ENCODE results near the gene TAF1C. TPM values are rescaled to one million over a fixed set of nuclear protein-coding genes. Genes with fewer than 3 reads are reported as not detected.

TAF1C gene
- total and polyA plus RNA-seq, 10 of the 15 experiments (the other 5 are each of a cell fraction or from before 2014, with no cell fraction given): 0.98 to 40.1 (median 15.4) TPM

GRCh38 chr16:84194470-84195200 is 7.8 kb upstream of the TAF1C start:
- Histone ChIP-seq H3K4me2 (ENCODE audit: control insufficient read depth, insufficient read depth) (peak overlapping the region; percentile 28; the same call in 1 of the 2 replicates), H4K20me1 (ENCODE audit: control insufficient read depth, insufficient read depth) (no peaks in the 10 kb centered on the region), H3K9ac (ENCODE audit: control insufficient read depth, insufficient read depth, low read length) (no peak overlapping the region), H3K27ac (ENCODE audit: control insufficient read depth, insufficient read depth) (no peak overlapping the region), H2AFZ (ENCODE audit: control insufficient read depth, low read depth, low read length) (peak overlapping the region; percentile 28; the same call in 1 of the 2 replicates), H3K79me2 (ENCODE audit: control insufficient read depth, insufficient read depth, low read length) (no peaks in the 10 kb centered on the region), H3K36me3 (ENCODE audit: control insufficient read depth in 2 of 2, insufficient read depth in 2 of 2, low read length in 1 of 2) (no peaks in the 10 kb centered on the region), H3K4me1 (ENCODE audit: control insufficient read depth, insufficient read depth, low read length) (no peaks in the 10 kb centered on the region), H3K4me3 (no peak overlapping the region), H3K9me3 (replicated peaks; ENCODE audit: control insufficient read depth, insufficient read depth, low read length) (no peaks in the 10 kb centered on the region), H3K27me3 (replicated peaks in 1 of 2; ENCODE audit: control insufficient read depth in 2 of 2, insufficient read depth in 2 of 2, low read length in 1 of 2) (no peaks in the 10 kb centered on the region)
- in situ Hi-C loops (cut with MboI): no loop called here
- 49% methylated on average over 34 of the region's 34 CpGs for WGBS (ENCODE audit: insufficient coverage, insufficient replicate concordance, low lambda C conversion rate, missing lambda C conversion rate)
- FAIRE-seq: no peak
- ChIA-PET POLR2A (no interaction called here), SMC1A (ENCODE audit: uncharacterized antibody, unreplicated experiment) (no interaction called here), CTCF (interaction anchor here (1.6 kb wide), 1 partner anchor 8 kb away, joined by 5 read pairs; the partner anchor contains the start of gene TAF1C), RAD21 (ENCODE audit: unreplicated experiment) (no interaction called here)
- ATAC-seq: peak; percentile 47
- TF ChIP-seq, protein P1, sequence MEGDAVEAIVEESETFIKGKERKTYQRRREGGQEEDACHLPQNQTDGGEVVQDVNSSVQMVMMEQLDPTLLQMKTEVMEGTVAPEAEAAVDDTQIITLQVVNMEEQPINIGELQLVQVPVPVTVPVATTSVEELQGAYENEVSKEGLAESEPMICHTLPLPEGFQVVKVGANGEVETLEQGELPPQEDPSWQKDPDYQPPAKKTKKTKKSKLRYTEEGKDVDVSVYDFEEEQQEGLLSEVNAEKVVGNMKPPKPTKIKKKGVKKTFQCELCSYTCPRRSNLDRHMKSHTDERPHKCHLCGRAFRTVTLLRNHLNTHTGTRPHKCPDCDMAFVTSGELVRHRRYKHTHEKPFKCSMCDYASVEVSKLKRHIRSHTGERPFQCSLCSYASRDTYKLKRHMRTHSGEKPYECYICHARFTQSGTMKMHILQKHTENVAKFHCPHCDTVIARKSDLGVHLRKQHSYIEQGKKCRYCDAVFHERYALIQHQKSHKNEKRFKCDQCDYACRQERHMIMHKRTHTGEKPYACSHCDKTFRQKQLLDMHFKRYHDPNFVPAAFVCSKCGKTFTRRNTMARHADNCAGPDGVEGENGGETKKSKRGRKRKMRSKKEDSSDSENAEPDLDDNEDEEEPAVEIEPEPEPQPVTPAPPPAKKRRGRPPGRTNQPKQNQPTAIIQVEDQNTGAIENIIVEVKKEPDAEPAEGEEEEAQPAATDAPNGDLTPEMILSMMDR (IDR thresholded peaks at IDR 0.05 in 2 of 3, conservative IDR thresholded peaks at IDR 0.05 in 1 of 3; ENCODE audit: control insufficient read depth in 2 of 3, extremely low read depth in 1 of 3, insufficient read depth in 1 of 3, low read depth in 3 of 3, low read length in 3 of 3): 0 out of 6 replicates have a peak, but pooled peaks of 1 of the 3 experiments have one; percentile 5
- TF ChIP-seq TBL1XR1 (IDR thresholded peaks at IDR 0.05; ENCODE audit: low read depth, low read length) (no peak), ATF3 (IDR thresholded peaks at IDR 0.05; ENCODE audit: borderline replicate concordance, extremely low read depth, low read depth, low read length) (no peak), TCF3 (IDR thresholded peaks at IDR 0.05; ENCODE audit: borderline replicate concordance, insufficient read depth, low read depth, low read length) (no peak), IRF5 (IDR thresholded peaks at IDR 0.05; ENCODE audit: borderline replicate concordance) (no peak), BHLHE40 (IDR thresholded peaks at IDR 0.05; ENCODE audit: borderline replicate concordance in 1 of 2, low read depth in 2 of 2, low read length in 1 of 2) (no peak), HDGF (IDR thresholded peaks at IDR 0.05) (no peak), NBN (IDR thresholded peaks at IDR 0.05) (no peak)
- TF ChIP-seq, protein P2, sequence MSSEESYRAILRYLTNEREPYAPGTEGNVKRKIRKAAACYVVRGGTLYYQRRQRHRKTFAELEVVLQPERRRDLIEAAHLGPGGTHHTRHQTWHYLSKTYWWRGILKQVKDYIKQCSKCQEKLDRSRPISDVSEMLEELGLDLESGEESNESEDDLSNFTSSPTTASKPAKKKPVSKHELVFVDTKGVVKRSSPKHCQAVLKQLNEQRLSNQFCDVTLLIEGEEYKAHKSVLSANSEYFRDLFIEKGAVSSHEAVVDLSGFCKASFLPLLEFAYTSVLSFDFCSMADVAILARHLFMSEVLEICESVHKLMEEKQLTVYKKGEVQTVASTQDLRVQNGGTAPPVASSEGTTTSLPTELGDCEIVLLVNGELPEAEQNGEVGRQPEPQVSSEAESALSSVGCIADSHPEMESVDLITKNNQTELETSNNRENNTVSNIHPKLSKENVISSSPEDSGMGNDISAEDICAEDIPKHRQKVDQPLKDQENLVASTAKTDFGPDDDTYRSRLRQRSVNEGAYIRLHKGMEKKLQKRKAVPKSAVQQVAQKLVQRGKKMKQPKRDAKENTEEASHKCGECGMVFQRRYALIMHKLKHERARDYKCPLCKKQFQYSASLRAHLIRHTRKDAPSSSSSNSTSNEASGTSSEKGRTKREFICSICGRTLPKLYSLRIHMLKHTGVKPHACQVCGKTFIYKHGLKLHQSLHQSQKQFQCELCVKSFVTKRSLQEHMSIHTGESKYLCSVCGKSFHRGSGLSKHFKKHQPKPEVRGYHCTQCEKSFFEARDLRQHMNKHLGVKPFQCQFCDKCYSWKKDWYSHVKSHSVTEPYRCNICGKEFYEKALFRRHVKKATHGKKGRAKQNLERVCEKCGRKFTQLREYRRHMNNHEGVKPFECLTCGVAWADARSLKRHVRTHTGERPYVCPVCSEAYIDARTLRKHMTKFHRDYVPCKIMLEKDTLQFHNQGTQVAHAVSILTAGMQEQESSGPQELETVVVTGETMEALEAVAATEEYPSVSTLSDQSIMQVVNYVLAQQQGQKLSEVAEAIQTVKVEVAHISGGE (CRISPR knock-in tag; IDR thresholded peaks at IDR 0.05): no peak
- intact Hi-C loops (cut with micrococcal nuclease; ENCODE audit: unreplicated experiment): no loop called here
- BruUV-seq (replicated peaks): no TSS peak
- DNase-seq (ENCODE audit: low read depth, low spot score): no peak
